ENCODE measurements around the gene BAG3.
"Not testable (repeated sequence)": the region's sequence is repeated elsewhere in the genome, so short reads cannot be mapped to it uniquely, and the experiment has no call there.

The BAG3 gene

DNA sequence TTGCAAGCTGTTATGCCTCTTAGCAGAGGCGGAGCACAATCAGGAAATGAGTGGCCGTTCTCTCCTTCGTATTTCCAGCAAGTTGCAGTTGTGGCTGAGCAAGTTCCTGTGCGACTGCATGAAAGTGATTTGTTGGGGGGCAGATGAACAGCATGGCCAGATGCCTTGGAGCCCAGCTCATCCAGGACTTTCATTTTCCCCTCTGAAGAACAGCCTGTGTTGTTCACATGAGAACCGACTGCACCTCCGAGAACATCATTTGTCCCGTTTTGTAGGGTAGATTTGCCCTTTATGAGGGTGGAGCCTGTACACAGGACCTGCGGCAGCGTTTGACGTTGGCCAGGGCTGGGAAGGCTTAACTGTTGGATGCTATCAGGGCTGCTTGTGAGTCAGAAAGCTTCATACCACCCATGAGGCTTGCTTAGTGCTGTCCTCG lies 4.4 kb downstream of the BAG3 start:
- TF ChIP-seq CTCF (IDR thresholded peaks at IDR 0.05; ENCODE audit: low read depth, low read length), result no peak
- H3K4me3 ChIP-seq (replicated peaks in 1 of 2; ENCODE audit: low read depth in 2 of 2, low read length in 2 of 2), result peak overlapping the region; percentile 19 to 97

DNA sequence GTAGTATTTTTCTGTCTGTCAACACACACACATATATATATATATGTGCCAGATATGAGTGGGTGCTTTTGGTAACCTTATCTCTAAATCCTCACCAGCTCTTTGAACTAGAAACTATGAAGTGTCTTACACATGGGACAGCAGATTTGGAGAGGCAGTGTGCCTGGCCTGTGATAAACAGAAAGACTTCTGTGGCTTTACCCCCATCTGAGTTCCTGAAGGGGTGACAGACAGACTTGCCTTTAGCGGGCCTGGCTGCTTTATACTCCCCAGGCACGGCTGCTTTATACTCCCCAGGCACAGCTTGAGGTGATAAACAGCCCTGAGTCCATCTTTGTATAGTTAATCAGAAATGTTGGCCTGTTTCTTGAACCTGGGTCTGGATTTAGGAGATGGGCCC lies 5.6 kb downstream of the BAG3 start:
- TF ChIP-seq CTCF (IDR thresholded peaks at IDR 0.05; ENCODE audit: low read depth, low read length), result no peak
- DNase-seq (ENCODE audit: low read depth in 2 of 2), result no peak
- H3K4me3 ChIP-seq (replicated peaks in 1 of 2; ENCODE audit: low read depth in 2 of 2, low read length in 2 of 2), result no peak overlapping the region

More for the DNA sequence above, 4.4 kb downstream of the BAG3 start:
- peak; percentile 85 to 86 for DNase-seq (ENCODE audit: low read depth in 2 of 2)

GRCh38 chr10:119657725-119658124 lies 6.5 kb downstream of the BAG3 start:
- no peak for DNase-seq (ENCODE audit: low read depth in 2 of 2)
- H3K4me3 ChIP-seq (replicated peaks in 1 of 2; ENCODE audit: low read depth in 2 of 2, low read length in 2 of 2), result no peak overlapping the region

DNA sequence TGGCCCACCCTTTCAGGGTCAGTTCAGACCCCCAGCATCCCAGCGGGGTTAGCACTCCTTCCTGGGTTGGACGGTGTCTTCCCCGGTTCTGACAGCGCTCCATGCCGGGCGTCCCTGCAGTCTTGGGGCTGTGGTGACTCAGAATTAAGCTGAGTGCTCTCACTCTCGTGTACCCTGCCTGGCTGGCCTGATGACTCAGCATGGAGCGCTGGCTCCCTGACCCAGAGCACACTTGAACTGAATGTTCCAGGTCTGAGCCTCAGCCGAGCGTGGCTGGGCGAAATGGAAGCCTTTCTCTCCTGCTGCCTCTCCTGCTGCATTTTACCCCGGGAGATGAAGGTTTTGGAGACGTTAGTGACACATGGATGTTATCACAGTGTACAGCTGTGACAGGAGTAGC lies 7.1 kb downstream of the BAG3 start:
- peak; percentile 89 to 95 for DNase-seq (ENCODE audit: low read depth in 2 of 2)
- peak overlapping the region in 1 of 2 donors; percentile 21 for H3K4me3 ChIP-seq (replicated peaks in 1 of 2; ENCODE audit: low read depth in 2 of 2, low read length in 2 of 2)
- TF ChIP-seq CTCF (IDR thresholded peaks at IDR 0.05; ENCODE audit: low read depth, low read length), result no peak

More at GRCh38 chr10:119657725-119658124, 6.5 kb downstream of the BAG3 start:
- TF ChIP-seq CTCF (IDR thresholded peaks at IDR 0.05; ENCODE audit: low read depth, low read length), result no peak

- H3K4me3 ChIP-seq (replicated peaks in 1 of 2; ENCODE audit: low read depth in 2 of 2, low read length in 2 of 2), result no peak overlapping the region
- DNase-seq (ENCODE audit: low read depth in 2 of 2), result no peak
- TF ChIP-seq CTCF (IDR thresholded peaks at IDR 0.05; ENCODE audit: low read depth, low read length), result no peak
These were observed 8.8 kb downstream of the BAG3 start for GRCh38 chr10:119659951-119660350.

GRCh38 chr10:119662076-119662605 lies 11.0 kb downstream of the BAG3 start:
- DNase-seq (ENCODE audit: low read depth in 2 of 2), result not testable (repeated sequence)

DNA sequence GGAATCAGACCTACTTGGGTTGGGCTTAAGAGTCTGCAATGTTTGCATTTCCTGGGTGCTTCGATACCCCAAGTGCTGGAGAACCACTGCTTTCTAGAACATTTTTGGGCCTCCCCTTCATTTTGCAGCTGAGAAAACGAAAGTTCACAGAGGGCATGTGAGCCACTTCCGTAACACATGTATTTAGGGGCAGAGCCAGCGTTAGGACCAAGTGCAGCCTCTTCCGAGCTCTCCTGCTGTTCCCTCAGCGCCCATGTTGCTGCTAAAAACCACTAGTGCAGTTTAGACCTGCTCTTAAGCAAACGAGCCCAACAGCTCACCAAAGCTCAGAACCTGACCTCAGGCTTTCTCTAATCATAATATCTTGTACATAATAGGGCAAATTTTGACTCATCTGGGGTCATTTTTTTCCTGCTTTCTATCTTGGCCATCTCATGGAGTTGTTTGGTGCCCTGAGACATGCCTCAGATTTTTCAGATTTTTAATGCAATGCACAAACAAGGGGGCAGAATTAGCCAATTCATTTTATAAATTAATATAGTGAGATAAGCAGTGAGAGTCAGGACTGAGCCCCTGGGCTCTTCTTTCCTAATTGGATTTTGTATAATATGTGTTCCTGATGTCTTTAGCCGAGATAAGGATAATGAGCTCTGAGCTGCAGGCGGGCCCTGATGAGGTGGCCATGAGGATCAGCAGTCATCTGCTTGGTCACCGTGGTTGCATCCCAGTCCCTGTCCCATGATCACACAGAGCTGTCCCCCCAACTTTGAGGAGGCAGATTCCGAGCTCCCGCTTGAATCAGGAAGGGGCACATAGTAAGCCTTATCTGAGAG lies 12.9 kb downstream of the BAG3 start:
- TF ChIP-seq CTCF (IDR thresholded peaks at IDR 0.05; ENCODE audit: low read depth, low read length), result no peak
- peak overlapping the region in 1 of 2 donors; percentile 11 for H3K4me3 ChIP-seq (replicated peaks in 1 of 2; ENCODE audit: low read depth in 2 of 2, low read length in 2 of 2)
- peak in 1 of 2 donors; percentile 52 for DNase-seq (ENCODE audit: low read depth in 2 of 2)

More at GRCh38 chr10:119662076-119662605, 11.0 kb downstream of the BAG3 start:
- not testable (repeated sequence) for H3K4me3 ChIP-seq (replicated peaks in 1 of 2; ENCODE audit: low read depth in 2 of 2, low read length in 2 of 2)

All from cardiac fibroblast (primary cell).